ENCODE measurements around the gene ZNF407.

Gene ZNF407

GRCh38 chr18:74622072-74622471 lies 24.4 kb downstream of the ZNF407 start:
- no peak for TF ChIP-seq MAX (IDR thresholded peaks at IDR 0.05)
- TF ChIP-seq EP300 (IDR thresholded peaks at IDR 0.05; ENCODE audit: borderline replicate concordance) = no peak
- no peak for TF ChIP-seq FOXM1 (IDR thresholded peaks at IDR 0.05; ENCODE audit: borderline replicate concordance, low read depth)
- TF ChIP-seq YY1 (IDR thresholded peaks at IDR 0.05; ENCODE audit: low read depth) = no peak
- no peak for TF ChIP-seq NFIC (IDR thresholded peaks at IDR 0.05)
- no peak for TF ChIP-seq ZBTB7A (IDR thresholded peaks at IDR 0.05; ENCODE audit: low read depth)
- no peak for TF ChIP-seq TAF1 (IDR thresholded peaks at IDR 0.05; ENCODE audit: low read depth)
- TF ChIP-seq RAD21 (IDR thresholded peaks at IDR 0.05; ENCODE audit: low read depth) = no peak
- TF ChIP-seq EGR1 (IDR thresholded peaks at IDR 0.05) = no peak
- TF ChIP-seq TCF12 (IDR thresholded peaks at IDR 0.05; ENCODE audit: low read depth) = no peak
- no peak for TF ChIP-seq USF1 (IDR thresholded peaks at IDR 0.05)
- no peak for TF ChIP-seq CEBPB (IDR thresholded peaks at IDR 0.05)
- no peak for TF ChIP-seq TEAD4 (IDR thresholded peaks at IDR 0.05)
- no peak for TF ChIP-seq CREB1 (IDR thresholded peaks at IDR 0.05; ENCODE audit: low read depth)
- TF ChIP-seq REST (IDR thresholded peaks at IDR 0.05; ENCODE audit: low read depth) = no peak

GRCh38 chr18:74623047-74623816 lies 25.6 kb downstream of the ZNF407 start:
- peak; percentile 43; the same call in 1 of the 2 replicates for TF ChIP-seq RAD21 (IDR thresholded peaks at IDR 0.05; ENCODE audit: low read depth)
- TF ChIP-seq ZBTB7A (IDR thresholded peaks at IDR 0.05; ENCODE audit: low read depth) = no peak

- TF ChIP-seq USF1 (IDR thresholded peaks at IDR 0.05) (no peak), NFIC (IDR thresholded peaks at IDR 0.05) (no peak), EGR1 (IDR thresholded peaks at IDR 0.05) (no peak), EP300 (IDR thresholded peaks at IDR 0.05; ENCODE audit: borderline replicate concordance) (no peak), ZBTB7A (IDR thresholded peaks at IDR 0.05; ENCODE audit: low read depth) (no peak), TAF1 (IDR thresholded peaks at IDR 0.05; ENCODE audit: low read depth) (no peak), FOXM1 (IDR thresholded peaks at IDR 0.05; ENCODE audit: borderline replicate concordance, low read depth) (no peak), TCF12 (IDR thresholded peaks at IDR 0.05; ENCODE audit: low read depth) (no peak), MAX (IDR thresholded peaks at IDR 0.05) (no peak)
Measured at GRCh38 chr18:74624466-74624865, 26.8 kb downstream of the ZNF407 start.

GRCh38 chr18:74625157-74625556 lies 27.5 kb downstream of the ZNF407 start:
- TF ChIP-seq EGR1 (IDR thresholded peaks at IDR 0.05) (no peak), RAD21 (IDR thresholded peaks at IDR 0.05; ENCODE audit: low read depth) (no peak), EP300 (IDR thresholded peaks at IDR 0.05; ENCODE audit: borderline replicate concordance) (no peak), NFIC (IDR thresholded peaks at IDR 0.05) (no peak), TEAD4 (IDR thresholded peaks at IDR 0.05) (no peak), REST (IDR thresholded peaks at IDR 0.05; ENCODE audit: low read depth) (no peak), YY1 (IDR thresholded peaks at IDR 0.05; ENCODE audit: low read depth) (no peak), FOXM1 (IDR thresholded peaks at IDR 0.05; ENCODE audit: borderline replicate concordance, low read depth) (no peak), TAF1 (IDR thresholded peaks at IDR 0.05; ENCODE audit: low read depth) (no peak), USF1 (IDR thresholded peaks at IDR 0.05) (no peak), CEBPB (IDR thresholded peaks at IDR 0.05) (no peak), ZBTB7A (IDR thresholded peaks at IDR 0.05; ENCODE audit: low read depth) (no peak)

- TF ChIP-seq TAF1 (IDR thresholded peaks at IDR 0.05; ENCODE audit: low read depth) (no peak), RAD21 (IDR thresholded peaks at IDR 0.05; ENCODE audit: low read depth) (no peak), YY1 (IDR thresholded peaks at IDR 0.05; ENCODE audit: low read depth) (no peak), USF1 (IDR thresholded peaks at IDR 0.05) (no peak), FOXM1 (IDR thresholded peaks at IDR 0.05; ENCODE audit: borderline replicate concordance, low read depth) (no peak)
Measured at GRCh38 chr18:74626049-74626874, 28.6 kb downstream of the ZNF407 start.

All from Ishikawa (cell line).